Glutamatergic neuron (in vitro differentiated cells): ENCODE data around the gene ZCWPW2. TPM values are rescaled to one million over a fixed set of nuclear protein-coding genes. Genes with fewer than 3 reads are reported as not detected.
A peak's percentile ranks its signal among the peaks of the same experiment; 100 is the strongest.

Source experiments
- DNase-seq: peaks from one replicate; pipeline ENCODE4 v3.0.0; 2022
- H3K27ac Mint-ChIP-seq: one replicate; pipeline ENCODE4 v1.8.0; 2020; ENCODE audit warnings: mild to moderate bottlenecking, mixed read lengths, inconsistent platforms; ENCODE audit not compliant: unreplicated experiment
- H3K27me3 Mint-ChIP-seq: one replicate; pipeline ENCODE4 v1.8.0; 2020; ENCODE audit warnings: mild to moderate bottlenecking, moderate library complexity, mixed read lengths, inconsistent platforms; ENCODE audit not compliant: unreplicated experiment
- H3K36me3 Mint-ChIP-seq: one replicate; pipeline ENCODE4 v1.8.0; 2020; ENCODE audit warnings: mild to moderate bottlenecking, mixed read lengths, inconsistent platforms; ENCODE audit not compliant: unreplicated experiment
- H3K4me1 Mint-ChIP-seq: one replicate; pipeline ENCODE4 v1.8.0; 2020; ENCODE audit warnings: mild to moderate bottlenecking, low read depth, mixed read lengths, inconsistent platforms; ENCODE audit not compliant: unreplicated experiment
- H3K4me3 Mint-ChIP-seq: one replicate; pipeline ENCODE4 v1.8.0; 2020; ENCODE audit warnings: mild to moderate bottlenecking, mixed read lengths, inconsistent platforms; ENCODE audit not compliant: unreplicated experiment
- H3K9me3 Mint-ChIP-seq: one replicate; pipeline ENCODE4 v1.8.0; 2020; ENCODE audit warnings: mild to moderate bottlenecking, moderate library complexity, mixed read lengths, inconsistent platforms; ENCODE audit not compliant: unreplicated experiment
- CTCF ChIP-seq: fragments of 200-600 bp; sonication (generic); IDR thresholded peaks from one replicate; pipeline ENCODE4 v1.5.0; 2021; ENCODE audit not compliant: partially characterized antibody, unreplicated experiment
- total RNA-seq: library from RNA; stranded (reverse); fragmentation: NEBNext Ultra II Directional; extraction: Animal tissue kit (Norgen Biotek cat#: 25700); gene quantifications from one replicate; pipeline ENCODE4 v1.2.1, GENCODE V29; 2021; ENCODE audit not compliant: unreplicated experiment

ZCWPW2 gene
- total RNA-seq, 1 donor from 2014 or later = 0.49 TPM

- H3K9me3 Mint-ChIP-seq = no peaks in the 10 kb centered on the region
- no peaks in the 10 kb centered on the region for H3K27me3 Mint-ChIP-seq
- TF ChIP-seq CTCF = no peak
- no peaks in the 10 kb centered on the region for H3K36me3 Mint-ChIP-seq
- peaks cover 2% of the 10 kb centered on the region for H3K4me1 Mint-ChIP-seq
- no peak overlapping the region for H3K27ac Mint-ChIP-seq
- no peak for DNase-seq
- H3K4me3 Mint-ChIP-seq = no peak overlapping the region
Measured at GRCh38 chr3:28315711-28316110, 32.8 kb upstream of the ZCWPW2 start.

- no peak for DNase-seq
- peaks cover 2% of the 10 kb centered on the region for H3K4me1 Mint-ChIP-seq
- no peaks in the 10 kb centered on the region for H3K9me3 Mint-ChIP-seq
- H3K4me3 Mint-ChIP-seq = no peak overlapping the region
- H3K27me3 Mint-ChIP-seq = no peaks in the 10 kb centered on the region
- TF ChIP-seq CTCF = no peak
- H3K36me3 Mint-ChIP-seq = no peaks in the 10 kb centered on the region
- H3K27ac Mint-ChIP-seq = no peak overlapping the region
Measured at GRCh38 chr3:28316226-28316625, 32.3 kb upstream of the ZCWPW2 start.

GRCh38 chr3:28317438-28318022 is 31.0 kb upstream of the ZCWPW2 start:
- DNase-seq = no peak
- no peaks in the 10 kb centered on the region for H3K4me1 Mint-ChIP-seq

GRCh38 chr3:28320981-28321380 is 27.5 kb upstream of the ZCWPW2 start:
- no peaks in the 10 kb centered on the region for H3K9me3 Mint-ChIP-seq
- no peaks in the 10 kb centered on the region for H3K4me1 Mint-ChIP-seq
- no peak for DNase-seq
- H3K36me3 Mint-ChIP-seq = no peaks in the 10 kb centered on the region
- TF ChIP-seq CTCF = no peak
- H3K27me3 Mint-ChIP-seq = no peaks in the 10 kb centered on the region
- H3K27ac Mint-ChIP-seq = no peak overlapping the region
- no peak overlapping the region for H3K4me3 Mint-ChIP-seq

More at GRCh38 chr3:28317438-28318022, 31.0 kb upstream of the ZCWPW2 start:
- no peaks in the 10 kb centered on the region for H3K27me3 Mint-ChIP-seq
- no peaks in the 10 kb centered on the region for H3K36me3 Mint-ChIP-seq
- no peak overlapping the region for H3K27ac Mint-ChIP-seq
- H3K9me3 Mint-ChIP-seq = no peaks in the 10 kb centered on the region
- H3K4me3 Mint-ChIP-seq = no peak overlapping the region
- TF ChIP-seq CTCF = peak; percentile 53

- no peak overlapping the region for H3K27ac Mint-ChIP-seq
- H3K9me3 Mint-ChIP-seq = no peaks in the 10 kb centered on the region
- DNase-seq = no peak
- no peaks in the 10 kb centered on the region for H3K36me3 Mint-ChIP-seq
- no peak overlapping the region for H3K4me3 Mint-ChIP-seq
- TF ChIP-seq CTCF = no peak
- no peaks in the 10 kb centered on the region for H3K27me3 Mint-ChIP-seq
- H3K4me1 Mint-ChIP-seq = no peaks in the 10 kb centered on the region
Measured at GRCh38 chr3:28322464-28322863, 26.1 kb upstream of the ZCWPW2 start.
